SW480 (cell line): ENCODE data around the gene BUD31.
"Not testable (repeated sequence)": the region's sequence is repeated elsewhere in the genome, so short reads cannot be mapped to it uniquely, and the experiment has no call there.

ENCODE experiments used
- DNase-seq: peaks from one replicate; pipeline ENCODE4 v3.0.0-alpha.2; 2016; ENCODE audit warnings: low spot score

The BUD31 gene

GRCh38 chr7:99380823-99381663 lies 27.7 kb upstream of the BUD31 start:
- no peak for DNase-seq

GRCh38 chr7:99381664-99382075 lies 27.1 kb upstream of the BUD31 start:
- no peak for DNase-seq

- DNase-seq, result no peak
Measured at GRCh38 chr7:99383203-99383602, 25.6 kb upstream of the BUD31 start.

- no peak for DNase-seq
Measured at GRCh38 chr7:99383791-99384370, 24.9 kb upstream of the BUD31 start.

GRCh38 chr7:99384523-99384922 lies 24.2 kb upstream of the BUD31 start:
- DNase-seq, result no peak

- no peak for DNase-seq
Measured at GRCh38 chr7:99385564-99385963, 23.2 kb upstream of the BUD31 start.

DNA sequence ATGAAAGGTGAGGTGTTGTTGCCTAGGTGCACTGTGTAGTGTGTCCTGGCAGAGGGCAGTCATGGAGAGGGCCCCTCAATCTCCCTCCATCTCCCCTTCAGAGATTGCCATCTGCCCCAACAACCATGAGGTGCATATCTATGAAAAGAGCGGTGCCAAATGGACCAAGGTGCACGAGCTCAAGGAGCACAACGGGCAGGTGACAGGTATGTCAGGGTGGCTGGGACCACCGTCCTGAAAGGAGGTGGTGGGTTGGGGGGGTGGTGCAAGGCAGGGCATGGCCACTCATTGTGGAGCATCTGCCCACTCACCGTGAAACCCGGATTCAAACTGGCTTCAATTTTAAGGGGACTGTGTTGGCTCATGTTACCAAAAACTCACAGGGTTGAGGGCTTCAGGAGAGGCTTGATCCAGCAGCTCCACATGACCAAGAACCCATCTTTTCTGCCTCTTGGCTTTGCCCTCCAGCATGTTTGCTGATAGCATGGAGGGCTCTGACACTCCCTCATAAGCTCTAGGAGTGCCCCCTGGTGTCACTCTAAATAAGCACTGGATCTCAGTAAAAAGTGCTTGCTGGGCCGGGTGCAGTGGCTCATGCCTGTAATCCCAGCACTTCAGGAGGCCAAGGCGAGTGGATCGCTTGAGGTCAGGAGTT lies 22.1 kb upstream of the BUD31 start:
- peak; percentile 58 for DNase-seq

DNA sequence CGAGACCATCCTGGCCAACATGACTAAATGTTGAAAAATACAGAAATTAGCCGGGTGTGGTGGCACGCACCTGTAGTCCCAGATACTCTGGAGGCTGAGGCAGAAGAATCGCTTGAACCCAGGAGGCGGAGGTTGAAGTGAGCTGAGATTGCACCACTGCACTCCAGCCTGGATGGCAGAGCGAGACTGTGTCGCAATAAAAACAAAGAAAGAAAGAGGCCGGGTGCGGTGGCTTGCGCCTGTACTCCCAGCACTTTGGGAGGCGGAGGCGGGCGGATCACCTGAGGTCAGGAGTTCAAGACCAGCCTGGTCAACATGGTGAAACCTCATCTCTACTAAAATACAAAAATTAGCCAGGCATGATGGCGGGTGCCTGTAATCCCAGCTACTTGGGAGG lies 21.5 kb upstream of the BUD31 start:
- DNase-seq, result not testable (repeated sequence)

DNA sequence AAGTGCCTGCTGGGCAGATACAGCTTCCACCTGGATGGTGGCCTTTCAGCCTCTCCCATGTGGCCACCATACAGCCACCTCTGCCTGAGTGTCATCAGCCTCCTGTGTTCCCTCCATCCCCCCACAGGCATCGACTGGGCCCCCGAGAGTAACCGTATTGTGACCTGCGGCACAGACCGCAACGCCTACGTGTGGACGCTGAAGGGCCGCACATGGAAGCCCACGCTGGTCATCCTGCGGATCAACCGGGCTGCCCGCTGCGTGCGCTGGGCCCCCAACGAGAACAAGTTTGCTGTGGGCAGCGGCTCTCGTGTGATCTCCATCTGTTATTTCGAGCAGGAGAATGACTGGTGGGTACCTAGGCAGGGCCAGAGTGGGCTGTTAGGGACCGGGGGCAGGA lies 20.9 kb upstream of the BUD31 start:
- DNase-seq, result no peak

GRCh38 chr7:99389772-99390171 lies 19.0 kb upstream of the BUD31 start:
- no peak for DNase-seq

DNA sequence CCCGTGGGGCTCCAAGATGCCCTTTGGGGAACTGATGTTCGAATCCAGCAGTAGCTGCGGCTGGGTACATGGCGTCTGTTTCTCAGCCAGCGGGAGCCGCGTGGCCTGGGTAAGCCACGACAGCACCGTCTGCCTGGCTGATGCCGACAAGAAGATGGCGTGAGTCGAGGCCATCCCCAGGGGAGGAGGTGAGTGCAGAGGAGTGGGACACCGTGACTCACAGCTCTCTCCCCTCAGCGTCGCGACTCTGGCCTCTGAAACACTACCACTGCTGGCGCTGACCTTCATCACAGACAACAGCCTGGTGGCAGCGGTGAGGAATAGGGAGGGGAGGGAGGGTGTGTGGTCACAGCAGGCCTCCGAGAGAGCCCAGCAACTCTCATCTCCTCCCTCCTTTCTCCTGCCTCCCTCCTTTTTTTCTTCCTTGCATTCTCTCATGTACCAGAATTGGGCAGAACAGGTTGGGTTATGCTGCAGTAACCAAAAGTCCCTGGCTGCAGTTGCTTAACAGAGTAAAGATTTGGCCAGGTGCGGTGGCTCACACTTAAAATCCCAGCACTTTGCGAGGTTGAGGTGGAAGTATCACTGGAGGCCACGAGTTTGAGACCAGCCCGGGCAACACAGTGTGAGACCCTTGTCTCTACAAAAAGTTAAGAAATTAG lies 17.7 kb upstream of the BUD31 start:
- no peak for DNase-seq

GRCh38 chr7:99392046-99392445 lies 16.7 kb upstream of the BUD31 start:
- DNase-seq, result peak; percentile 77

DNA sequence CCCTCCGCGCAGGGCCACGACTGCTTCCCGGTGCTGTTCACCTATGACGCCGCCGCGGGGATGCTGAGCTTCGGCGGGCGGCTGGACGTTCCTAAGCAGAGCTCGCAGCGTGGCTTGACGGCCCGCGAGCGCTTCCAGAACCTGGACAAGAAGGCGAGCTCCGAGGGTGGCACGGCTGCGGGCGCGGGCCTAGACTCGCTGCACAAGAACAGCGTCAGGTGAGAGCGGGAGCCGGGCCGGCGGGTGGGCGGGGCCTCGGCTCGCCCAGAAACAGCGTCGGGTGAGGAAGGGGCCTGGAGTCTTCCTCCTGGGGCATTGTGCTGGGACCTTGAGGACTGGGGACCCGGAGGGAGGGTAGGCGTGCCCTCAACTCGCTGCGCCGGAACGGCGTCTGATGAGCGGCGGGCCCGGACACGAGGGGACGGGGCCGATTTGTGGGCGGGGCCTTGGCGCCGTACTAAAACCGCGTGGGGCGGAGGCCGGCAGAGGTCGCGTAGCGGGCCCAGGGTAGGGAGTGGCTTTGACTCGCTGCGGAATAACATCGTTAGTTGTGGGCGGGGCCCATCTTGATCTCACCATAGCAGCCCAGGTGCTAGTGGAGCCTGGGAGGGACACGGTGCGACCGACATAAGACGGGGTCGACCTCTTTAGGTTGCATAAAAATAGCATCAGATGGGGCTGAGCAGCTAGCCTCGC lies 16.0 kb upstream of the BUD31 start:
- DNase-seq, result peak; percentile 97

GRCh38 chr7:99393355-99394187 lies 15.2 kb upstream of the BUD31 start:
- DNase-seq, result peak; percentile 77

- no peak for DNase-seq
Measured at GRCh38 chr7:99394188-99394502, 14.6 kb upstream of the BUD31 start.

- no peak for DNase-seq
Measured at GRCh38 chr7:99395616-99396327, 13.0 kb upstream of the BUD31 start.

DNA sequence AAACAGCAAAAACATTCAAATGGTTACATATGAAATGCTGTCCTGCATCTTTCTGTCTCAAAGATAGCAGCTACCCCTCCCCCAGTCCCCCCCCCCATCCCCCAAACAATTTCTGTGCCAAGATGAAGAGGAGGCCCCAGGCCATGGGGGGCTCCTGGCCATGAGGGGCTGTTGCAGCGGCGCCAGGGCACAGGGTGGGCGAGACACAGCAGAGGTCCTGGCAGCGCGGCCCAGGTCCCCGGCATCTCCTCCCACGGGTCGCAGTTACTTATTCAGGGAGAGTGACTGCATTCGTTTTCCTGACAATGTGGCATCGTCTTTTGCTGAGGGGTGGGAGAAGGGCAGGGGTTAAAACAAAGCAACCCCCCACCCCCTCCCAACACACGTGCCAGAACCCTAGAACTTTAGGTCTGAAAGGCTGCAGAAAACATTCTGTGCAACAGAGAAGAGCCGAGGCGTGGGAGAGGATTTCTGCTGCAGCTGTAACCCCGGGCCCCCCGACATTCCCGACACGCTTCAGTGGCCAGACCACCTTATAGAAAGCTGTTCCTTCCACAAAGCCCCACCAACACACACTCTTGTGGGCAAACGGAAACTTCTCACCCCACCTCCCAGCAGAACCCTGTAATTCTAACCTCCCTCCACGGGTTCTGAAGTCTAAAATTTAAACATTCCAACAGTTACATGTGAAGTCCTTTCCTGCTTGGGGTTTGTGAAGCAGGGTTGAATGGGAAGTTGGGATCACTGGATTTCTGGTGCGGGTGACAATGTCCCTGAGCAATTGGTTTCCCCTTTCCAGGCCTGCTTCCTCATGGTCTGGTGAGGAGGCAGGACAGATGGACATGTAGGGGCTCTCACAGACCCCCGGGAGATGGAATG lies 12.1 kb upstream of the BUD31 start:
- DNase-seq, result no peak

- no peak for DNase-seq
Measured at GRCh38 chr7:99397297-99397983, 11.3 kb upstream of the BUD31 start.

DNA sequence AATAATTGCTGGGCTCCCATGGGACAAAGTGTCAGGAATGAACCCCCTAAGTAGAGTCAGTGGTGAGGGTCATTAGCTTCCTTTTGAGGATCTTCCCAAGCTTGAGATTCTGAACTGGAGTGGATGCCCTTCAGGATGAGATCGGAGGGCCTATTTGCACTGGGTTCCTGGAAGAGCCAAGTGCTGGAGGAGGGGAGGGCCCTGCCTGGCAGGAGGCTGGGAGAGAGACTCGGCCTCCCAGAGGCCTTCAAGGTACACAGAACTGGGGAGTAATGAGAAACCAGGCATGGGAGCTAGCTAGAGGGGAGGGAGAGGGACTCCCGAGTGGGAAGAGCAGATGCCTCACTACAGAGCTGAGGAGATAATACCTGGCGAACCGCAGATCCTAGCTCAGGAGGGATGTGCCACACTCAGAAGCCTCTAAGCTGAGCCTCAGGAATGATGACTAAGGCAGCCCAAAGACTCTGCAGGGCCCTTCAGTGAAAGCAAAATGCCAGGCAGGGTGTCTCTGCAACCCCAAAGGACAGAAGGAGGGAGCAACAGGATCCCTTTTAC lies 9.8 kb upstream of the BUD31 start:
- no peak for DNase-seq
